Ascending aorta (tissue), 2 donors: ENCODE data around the gene KRT82. TPM values are rescaled to one million over a fixed set of nuclear protein-coding genes. Genes with fewer than 3 reads are reported as not detected.
"Not testable (repeated sequence)": the region's sequence is repeated elsewhere in the genome, so short reads cannot be mapped to it uniquely, and the experiment has no call there.

Experiments used
- DNase-seq, 2 donors: peaks; one replicate each; pipeline ENCODE4 v3.0.0-alpha.2; 2019; ENCODE audit warnings: low spot score in 2 of 2
- H3K27ac ChIP-seq, 2 donors: fragments of 200-600 bp; sonication (generic); one replicate each; pipeline ENCODE4 v1.5.1; 2016 to 2017; ENCODE audit warnings: mild to moderate bottlenecking in 1 of 2
- H3K27me3 ChIP-seq: fragments of 200-600 bp; sonication (generic); one replicate; pipeline ENCODE4 v1.5.1; 2017
- H3K36me3 ChIP-seq, 2 donors: fragments of 200-600 bp; sonication (generic); one replicate each; pipeline ENCODE4 v1.5.1; 2016
- H3K4me1 ChIP-seq, 2 donors: fragments of 200-600 bp; sonication (generic); one replicate each; pipeline ENCODE4 v1.5.1; 2016 to 2017; ENCODE audit warnings: mild to moderate bottlenecking in 1 of 2
- H3K4me3 ChIP-seq, 2 donors: fragments of 200-600 bp; sonication (generic); one replicate each; pipeline ENCODE4 v1.5.1; 2016 to 2017; ENCODE audit warnings: mild to moderate bottlenecking in 1 of 2
- H3K9me3 ChIP-seq, 2 donors: fragments of 200-600 bp; sonication (generic); one replicate each; pipeline ENCODE4 v1.5.1; 2016
- CTCF ChIP-seq, 3 experiments: fragments of 200-600 bp in 2 of 3; fragments of 450-650 bp in 1 of 3; sonication (generic) in 2 of 3; IDR thresholded peaks; one replicate each; pipeline ENCODE4 v1.5.1; 2016 to 2019; ENCODE audit warnings: antibody characterized with exemption in 3 of 3, mild to moderate bottlenecking in 1 of 3, moderate library complexity in 1 of 3
- intact Hi-C: fragments of 100-400 bp; cut with DNase I; formaldehyde crosslinking; loops from one replicate; pipeline ENCODE4 v1.15.1; 2023
- total RNA-seq: library from RNA; depleted of rRNA; stranded (reverse); fragments of >200 nt; gene quantifications from one replicate; pipeline ENCODE4 v1.1.0, GENCODE V29; 2016

KRT82 gene
- total RNA-seq, 1 donor from 2014 or later: not detected

GRCh38 chr12:52413782-52414345 lies 7.7 kb upstream of the KRT82 start:
- H3K36me3 ChIP-seq: no peaks in the 10 kb centered on the region
- H3K9me3 ChIP-seq: no peaks in the 10 kb centered on the region
- intact Hi-C loops: no loop called here
- no peak for DNase-seq
- H3K27me3 ChIP-seq: no peaks in the 10 kb centered on the region
- no peak overlapping the region for H3K4me3 ChIP-seq
- TF ChIP-seq CTCF (IDR thresholded peaks at IDR 0.05): no peak
- H3K4me1 ChIP-seq: no peaks in the 10 kb centered on the region
- H3K27ac ChIP-seq: no peak overlapping the region

GRCh38 chr12:52413202-52413601 lies 7.1 kb upstream of the KRT82 start:
- H3K9me3 ChIP-seq: no peaks in the 10 kb centered on the region
- H3K36me3 ChIP-seq: no peaks in the 10 kb centered on the region
- DNase-seq: no peak
- H3K4me1 ChIP-seq: no peaks in the 10 kb centered on the region
- intact Hi-C loops: no loop called here
- no peak overlapping the region for H3K27ac ChIP-seq
- no peak for TF ChIP-seq CTCF (IDR thresholded peaks at IDR 0.05)
- no peaks in the 10 kb centered on the region for H3K27me3 ChIP-seq
- H3K4me3 ChIP-seq: no peak overlapping the region

GRCh38 chr12:52411815-52412214 lies 5.7 kb upstream of the KRT82 start:
- Histone ChIP-seq H3K27me3 (no peaks in the 10 kb centered on the region), H3K9me3 (no peaks in the 10 kb centered on the region), H3K4me1 (no peaks in the 10 kb centered on the region), H3K4me3 (no peak overlapping the region), H3K36me3 (no peaks in the 10 kb centered on the region), H3K27ac (no peak overlapping the region)
- intact Hi-C loops: no loop called here
- DNase-seq: no peak
- no peak for TF ChIP-seq CTCF (IDR thresholded peaks at IDR 0.05)

GRCh38 chr12:52410589-52411248 lies 4.6 kb upstream of the KRT82 start:
- H3K4me3 ChIP-seq, H3K9me3 ChIP-seq, H3K27ac ChIP-seq, H3K27me3 ChIP-seq, H3K4me1 ChIP-seq, intact Hi-C loops, DNase-seq, H3K36me3 ChIP-seq: not testable (repeated sequence)

- H3K4me3 ChIP-seq: no peak overlapping the region
These were observed 1.8 kb upstream of the KRT82 start for GRCh38 chr12:52407918-52408317.

More at GRCh38 chr12:52407918-52408317, 1.8 kb upstream of the KRT82 start:
- H3K27me3 ChIP-seq: no peaks in the 10 kb centered on the region
- no peak for DNase-seq
- no peaks in the 10 kb centered on the region for H3K9me3 ChIP-seq
- intact Hi-C loops: no loop called here
- H3K27ac ChIP-seq: no peak overlapping the region
- no peak for TF ChIP-seq CTCF (IDR thresholded peaks at IDR 0.05)
- no peaks in the 10 kb centered on the region for H3K36me3 ChIP-seq
- no peaks in the 10 kb centered on the region for H3K4me1 ChIP-seq
